Testis (tissue), 3 donors: Measurements from ENCODE around the gene NRF1. TPM values are rescaled to one million over a fixed set of nuclear protein-coding genes. Genes with fewer than 3 reads are reported as not detected.
A peak's percentile ranks its signal among the peaks of the same experiment; 100 is the strongest.

Experiments
- DNase-seq: peaks from one replicate; pipeline ENCODE4 v3.0.0-alpha.2; 2019
- H3K27ac ChIP-seq, 2 donors: fragments of 200-600 bp; sonication (generic); one replicate each; pipeline ENCODE4 v1.5.1; 2019
- H3K27me3 ChIP-seq: fragments of 200-600 bp; sonication (generic); one replicate; pipeline ENCODE4 v1.5.1; 2019
- H3K36me3 ChIP-seq: fragments of 200-600 bp; sonication (generic); one replicate; pipeline ENCODE4 v1.5.1; 2017; ENCODE audit warnings: low read depth; ENCODE audit errors: missing control alignments
- H3K4me1 ChIP-seq: fragments of 200-600 bp; sonication (generic); one replicate; pipeline ENCODE4 v1.5.1; 2019
- H3K4me3 ChIP-seq, 2 donors: fragments of 200-600 bp; sonication (generic); one replicate each; pipeline ENCODE4 v1.5.1; 2017 to 2019
- H3K9me3 ChIP-seq: fragments of 200-600 bp; sonication (generic); one replicate; pipeline ENCODE4 v1.5.1; 2017
- POLR2A ChIP-seq: fragments of 450-650 bp; IDR thresholded peaks from one replicate; pipeline ENCODE4 v1.6.1; 2017; ENCODE audit warnings: antibody characterized with exemption, mild to moderate bottlenecking, moderate library complexity
- WGBS, 2 donors: methylation state at CpG; one replicate each; pipeline ENCODE4 v1.1.5; 2018; 5-methylcytosine and 5-hydroxymethylcytosine counted together
- intact Hi-C: fragments of 100-400 bp; cut with DNase I; formaldehyde crosslinking; loops from one replicate; pipeline ENCODE4 v1.15.1; 2023; ENCODE audit warnings: low total_unique reads
- microRNA counts, 2 donors: library from miRNA; unstranded; fragments of <30 nt; microRNA quantifications; one replicate each; lab custom pipeline; 2016
- microRNA-seq, 2 donors: library from miRNA; unstranded; fragments of <30 nt; microRNA quantifications; one replicate each; pipeline ENCODE4, GENCODE V29; 2016; ENCODE audit warnings: borderline number of aligned reads in 2 of 2, borderline replicate concordance in 1 of 2
- polyA plus RNA-seq: library from polyadenylated mRNA; stranded (reverse); fragments of 350-450 nt; fragmentation: Illumina TruSeq; extraction: RNeasy Lipid Tissue Mini Kit (QIAGEN cat#74804); gene quantifications from one replicate; pipeline ENCODE4 v1.2.3, GENCODE V29; 2014; ENCODE audit warnings: low read depth, low replicate concordance; ENCODE audit not compliant: insufficient read depth
- small RNA-seq, 2 donors: library from RNA; depleted of rRNA; stranded (forward); fragments of <200 nt; gene quantifications; one replicate each; pipeline ENCODE3, GENCODE V24; 2016
- total RNA-seq, 2 donors: library from RNA; depleted of rRNA; stranded (reverse); fragments of >200 nt; gene quantifications; one replicate each; pipeline ENCODE4 v1.2.3, GENCODE V29; 2016
- TF ChIP-seq, protein P1 (sequence below), 3 experiments: fragments of 450-650 bp in 2 of 3; fragments of 200-600 bp in 1 of 3; sonication (generic) in 1 of 3; IDR thresholded peaks; one replicate each; pipeline ENCODE4 v1.5.1; 2016 to 2019; ENCODE audit warnings: antibody characterized with exemption in 3 of 3, mild to moderate bottlenecking in 2 of 3, moderate library complexity in 1 of 3

NRF1 gene
- total and polyA plus RNA-seq, 3 donors from 2014 or later: 16.9 to 41.6 (median 26.9) TPM

DNA sequence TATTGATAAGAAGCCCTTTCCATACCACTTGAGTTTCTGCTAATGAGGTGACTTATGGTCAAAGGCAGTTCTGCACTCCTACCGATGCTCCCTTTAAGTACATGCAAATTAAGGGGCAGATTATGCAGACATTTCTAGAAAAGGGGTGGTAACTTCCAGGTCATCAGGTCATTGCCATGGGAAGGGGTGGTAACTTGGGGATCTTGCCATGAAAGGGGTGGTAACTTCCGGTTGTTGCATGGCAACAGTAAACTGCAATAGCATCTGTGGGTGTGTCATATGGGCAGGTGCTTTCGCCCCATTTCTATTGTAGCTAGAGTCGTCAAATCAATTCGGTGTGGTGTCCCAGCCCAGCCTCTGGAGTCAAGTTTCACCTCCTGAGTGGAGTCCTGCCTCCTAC, 190.4 kb downstream of the NRF1 start:
- H3K27me3 ChIP-seq: no peaks in the 10 kb centered on the region
- H3K36me3 ChIP-seq: no peaks in the 10 kb centered on the region
- 78 to 87% methylated on average over 5 of the region's 5 CpGs for WGBS, 2 donors
- intact Hi-C loops: no loop called here
- no peaks in the 10 kb centered on the region for H3K4me1 ChIP-seq
- H3K27ac ChIP-seq: no peak overlapping the region
- no peak for DNase-seq
- TF ChIP-seq, protein P1, sequence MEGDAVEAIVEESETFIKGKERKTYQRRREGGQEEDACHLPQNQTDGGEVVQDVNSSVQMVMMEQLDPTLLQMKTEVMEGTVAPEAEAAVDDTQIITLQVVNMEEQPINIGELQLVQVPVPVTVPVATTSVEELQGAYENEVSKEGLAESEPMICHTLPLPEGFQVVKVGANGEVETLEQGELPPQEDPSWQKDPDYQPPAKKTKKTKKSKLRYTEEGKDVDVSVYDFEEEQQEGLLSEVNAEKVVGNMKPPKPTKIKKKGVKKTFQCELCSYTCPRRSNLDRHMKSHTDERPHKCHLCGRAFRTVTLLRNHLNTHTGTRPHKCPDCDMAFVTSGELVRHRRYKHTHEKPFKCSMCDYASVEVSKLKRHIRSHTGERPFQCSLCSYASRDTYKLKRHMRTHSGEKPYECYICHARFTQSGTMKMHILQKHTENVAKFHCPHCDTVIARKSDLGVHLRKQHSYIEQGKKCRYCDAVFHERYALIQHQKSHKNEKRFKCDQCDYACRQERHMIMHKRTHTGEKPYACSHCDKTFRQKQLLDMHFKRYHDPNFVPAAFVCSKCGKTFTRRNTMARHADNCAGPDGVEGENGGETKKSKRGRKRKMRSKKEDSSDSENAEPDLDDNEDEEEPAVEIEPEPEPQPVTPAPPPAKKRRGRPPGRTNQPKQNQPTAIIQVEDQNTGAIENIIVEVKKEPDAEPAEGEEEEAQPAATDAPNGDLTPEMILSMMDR (IDR thresholded peaks at IDR 0.05): no peak
- TF ChIP-seq POLR2A: no peak
- H3K9me3 ChIP-seq: no peaks in the 10 kb centered on the region
- H3K4me3 ChIP-seq: no peak overlapping the region

DNA sequence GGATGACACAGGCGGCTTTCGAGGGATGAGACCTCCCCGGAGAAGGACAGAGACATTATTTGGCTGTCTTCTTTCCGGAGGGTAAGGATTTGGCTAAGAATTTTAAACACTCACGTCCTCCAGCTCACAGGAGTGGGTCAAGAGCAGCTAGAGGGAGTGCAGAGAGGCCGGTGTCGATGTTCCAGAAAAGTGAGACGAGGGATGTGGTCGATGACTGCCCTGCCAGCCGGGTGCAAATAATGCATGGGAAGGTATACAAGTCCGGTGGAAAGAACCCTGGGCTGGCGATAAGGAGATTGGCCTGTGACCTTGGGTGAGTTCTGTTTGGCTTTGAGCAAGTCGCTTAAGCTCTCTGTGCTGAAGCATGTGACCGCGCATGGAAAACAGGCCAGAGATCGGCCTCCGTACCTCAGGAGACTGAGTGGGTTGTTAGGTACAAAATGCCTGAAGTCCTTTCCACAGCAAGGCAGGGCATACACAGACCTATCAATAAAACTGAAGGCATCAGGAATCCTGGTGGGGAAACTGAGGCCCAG, 192.1 kb downstream of the NRF1 start:
- Histone ChIP-seq H3K27ac (no peak overlapping the region), H3K4me3 (no peak overlapping the region), H3K27me3 (no peaks in the 10 kb centered on the region), H3K36me3 (no peaks in the 10 kb centered on the region), H3K4me1 (no peaks in the 10 kb centered on the region), H3K9me3 (no peaks in the 10 kb centered on the region)
- WGBS, 2 donors: 87 to 89% methylated on average over 17 of the region's 17 CpGs
- TF ChIP-seq, protein P1 (IDR thresholded peaks at IDR 0.05): no peak
- TF ChIP-seq POLR2A: no peak
- DNase-seq: no peak
- intact Hi-C loops: no loop called here

DNA sequence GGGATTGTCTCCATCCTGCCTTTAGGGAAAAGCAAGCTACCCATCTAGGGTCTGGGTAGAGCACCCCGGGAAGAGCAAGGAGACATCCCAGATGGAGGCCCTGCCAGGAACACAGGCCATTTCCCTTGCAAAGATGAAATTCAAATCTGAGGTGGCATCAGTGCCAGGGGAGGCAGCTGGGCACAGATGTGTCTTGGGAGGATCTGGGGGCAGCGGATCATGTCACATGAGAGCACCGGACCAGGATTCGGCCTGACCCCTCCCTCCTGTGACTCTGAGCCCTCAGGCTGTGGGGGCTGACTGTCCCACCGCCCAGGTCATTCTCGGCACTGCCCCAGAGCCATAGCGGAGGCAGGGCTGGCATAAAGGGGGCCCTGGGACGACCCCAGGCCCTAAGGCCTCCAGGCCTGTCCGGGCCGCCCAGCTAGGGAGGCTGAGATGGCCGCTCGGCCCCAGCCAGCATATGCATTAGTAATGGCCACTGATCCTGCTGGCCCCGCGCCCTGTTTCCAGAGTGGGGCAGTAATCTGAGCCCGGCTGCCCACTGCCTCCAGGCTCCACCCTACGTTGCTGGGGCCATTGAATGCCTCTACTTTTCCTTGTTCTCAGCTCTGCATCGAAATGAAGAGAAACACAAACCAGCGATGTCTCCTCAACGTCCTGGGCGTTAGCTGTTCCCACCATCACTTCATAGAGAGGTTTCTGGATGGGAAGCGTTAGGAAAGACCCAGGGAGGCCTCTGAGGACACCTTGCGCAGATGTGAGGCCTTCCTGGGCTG, 192.8 kb downstream of the NRF1 start:
- Histone ChIP-seq H3K9me3 (no peaks in the 10 kb centered on the region), H3K27ac (no peak overlapping the region), H3K36me3 (no peaks in the 10 kb centered on the region), H3K27me3 (no peaks in the 10 kb centered on the region), H3K4me3 (no peak overlapping the region), H3K4me1 (no peaks in the 10 kb centered on the region)
- no peak for DNase-seq
- intact Hi-C loops: no loop called here
- no peak for TF ChIP-seq POLR2A
- TF ChIP-seq, protein P1 (IDR thresholded peaks at IDR 0.05): no peak
- 93 to 94% methylated on average over 21 to 22 of the region's 22 CpGs for WGBS, 2 donors

DNA sequence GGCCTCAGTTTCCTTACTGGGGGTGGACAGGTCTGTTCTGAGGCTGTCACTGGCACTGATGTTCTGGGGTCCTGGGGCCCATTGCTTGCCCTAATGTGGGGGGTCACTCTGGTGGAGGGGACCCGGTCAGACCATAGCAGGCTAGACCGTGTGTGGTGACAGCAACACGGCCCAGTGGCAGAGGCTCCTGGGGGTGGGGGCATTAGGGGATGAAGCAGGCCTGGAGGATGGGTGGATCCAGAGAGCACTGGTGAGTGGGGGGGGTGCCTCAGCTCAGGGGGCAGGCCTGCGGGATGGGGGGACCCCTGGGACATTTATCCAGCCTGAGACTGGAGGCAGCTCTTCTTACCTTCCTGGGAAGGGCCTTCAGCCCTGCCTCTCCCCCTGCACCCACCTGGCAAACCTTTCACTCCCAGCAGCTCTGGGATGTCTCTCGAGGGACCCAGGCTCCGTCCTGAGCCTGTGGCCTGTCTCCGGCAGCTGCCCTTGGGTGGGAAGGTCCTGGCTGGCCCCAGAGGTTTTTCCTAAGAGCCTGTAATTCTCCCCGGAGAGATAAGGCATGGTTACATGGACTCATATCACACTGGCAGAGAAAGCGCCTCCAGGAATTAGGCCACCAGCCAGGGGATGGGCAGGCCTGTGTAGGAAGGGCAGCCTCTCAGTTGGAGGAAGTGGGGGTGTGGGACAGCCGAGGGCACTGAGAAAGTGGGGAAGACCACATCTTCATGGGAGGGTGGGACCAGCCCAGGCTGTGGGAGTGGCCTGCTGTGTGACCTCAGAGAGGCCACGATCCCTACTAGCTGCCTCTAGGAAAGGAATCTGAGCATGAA, 193.6 kb downstream of the NRF1 start:
- Histone ChIP-seq H3K36me3 (no peaks in the 10 kb centered on the region), H3K4me1 (no peaks in the 10 kb centered on the region), H3K9me3 (no peaks in the 10 kb centered on the region), H3K4me3 (no peak overlapping the region), H3K27ac (no peak overlapping the region), H3K27me3 (no peaks in the 10 kb centered on the region)
- no peak for TF ChIP-seq POLR2A
- TF ChIP-seq, protein P1 (IDR thresholded peaks at IDR 0.05): no peak
- WGBS, 2 donors: 71 to 73% methylated on average over 2 to 10 of the region's 11 CpGs
- peak; percentile 57 for DNase-seq
- intact Hi-C loops: no loop called here

MicroRNAs encoded within 50 kb of the gene (microRNA counts, 767-probe panel; counts per million panel counts)
- microRNA hsa-miR-182-5p (lab: Ali Mortazavi, UCI): 0 to 152 counts per million in 2 donors
- microRNA hsa-miR-183-5p (lab: Ali Mortazavi, UCI): 0 to 152 counts per million in 2 donors
- microRNA hsa-miR-96-5p (lab: Ali Mortazavi, UCI): 0 to 152 counts per million in 2 donors

Small RNA genes lying within 50 kb of the gene (microRNA-seq; reads per million reads assigned to microRNA genes)
- gene MIR182 (164 to 201 reads per million in 2 donors), gene MIR183 (61.9 to 68.4 reads per million in 2 donors), gene MIR96 (11.1 to 26.2 reads per million in 2 donors)

Small RNA genes lying within 50 kb of the gene (small RNA-seq; reads per million reads assigned to genes)
- 278 to 376 reads per million in 2 donors for gene MIR182
- 1.4 to 1.7 reads per million in 2 donors for gene MIR183
- gene MIR96: 0 to 0.09 reads per million in 2 donors

Other genes with a start within 250 kb of the NRF1 start
- gene STRIP2, start 177.3 kb upstream of the NRF1 start, total RNA-seq: 10 to 100 TPM; 25.5 to 54.0 TPM
- gene STRIP2, start 177.3 kb upstream of the NRF1 start, polyA plus RNA-seq: 18.8 TPM
- gene SMKR1, start 109.2 kb upstream of the NRF1 start, total RNA-seq: 100 to 1,000 TPM in 1 of 2 donors, 10 to 100 TPM in 1; 57.0 to 210 TPM
- 231 TPM for gene SMKR1, start 109.2 kb upstream of the NRF1 start, polyA plus RNA-seq